GM12801 (cell line): Measurements from ENCODE around the gene KCNK10.

ENCODE experiments used
- TF ChIP-seq, protein P1 (sequence below): IDR thresholded peaks from one replicate; pipeline ENCODE4 v1.5.1; 2011; ENCODE audit warnings: control low read depth; ENCODE audit not compliant: insufficient read length; ENCODE audit errors: extremely low read depth

The KCNK10 gene

DNA sequence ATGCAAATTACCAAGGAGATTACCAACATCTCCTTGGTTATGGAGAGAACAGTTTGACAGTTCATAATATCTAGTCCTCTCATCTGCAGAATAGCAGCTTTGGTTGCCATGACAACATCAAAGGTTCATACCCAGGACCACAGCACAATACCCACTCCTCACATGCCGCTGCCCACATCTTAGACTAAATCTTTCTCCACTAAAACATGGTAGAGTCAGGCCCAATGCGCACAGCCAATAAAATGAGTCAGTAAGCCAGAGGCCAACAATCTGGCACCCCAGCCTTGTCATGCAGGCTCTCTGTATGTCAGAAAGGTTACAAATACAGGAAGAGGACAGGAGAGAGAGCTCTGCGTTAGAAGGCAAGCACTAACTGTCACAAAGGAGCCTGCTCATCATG, 70.6 kb downstream of the KCNK10 start:
- TF ChIP-seq, protein P1, sequence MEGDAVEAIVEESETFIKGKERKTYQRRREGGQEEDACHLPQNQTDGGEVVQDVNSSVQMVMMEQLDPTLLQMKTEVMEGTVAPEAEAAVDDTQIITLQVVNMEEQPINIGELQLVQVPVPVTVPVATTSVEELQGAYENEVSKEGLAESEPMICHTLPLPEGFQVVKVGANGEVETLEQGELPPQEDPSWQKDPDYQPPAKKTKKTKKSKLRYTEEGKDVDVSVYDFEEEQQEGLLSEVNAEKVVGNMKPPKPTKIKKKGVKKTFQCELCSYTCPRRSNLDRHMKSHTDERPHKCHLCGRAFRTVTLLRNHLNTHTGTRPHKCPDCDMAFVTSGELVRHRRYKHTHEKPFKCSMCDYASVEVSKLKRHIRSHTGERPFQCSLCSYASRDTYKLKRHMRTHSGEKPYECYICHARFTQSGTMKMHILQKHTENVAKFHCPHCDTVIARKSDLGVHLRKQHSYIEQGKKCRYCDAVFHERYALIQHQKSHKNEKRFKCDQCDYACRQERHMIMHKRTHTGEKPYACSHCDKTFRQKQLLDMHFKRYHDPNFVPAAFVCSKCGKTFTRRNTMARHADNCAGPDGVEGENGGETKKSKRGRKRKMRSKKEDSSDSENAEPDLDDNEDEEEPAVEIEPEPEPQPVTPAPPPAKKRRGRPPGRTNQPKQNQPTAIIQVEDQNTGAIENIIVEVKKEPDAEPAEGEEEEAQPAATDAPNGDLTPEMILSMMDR: no peak

- TF ChIP-seq, protein P1: no peak
These were observed 71.4 kb downstream of the KCNK10 start for GRCh38 chr14:88251650-88252049.

- TF ChIP-seq, protein P1: no peak
These were observed 73.8 kb downstream of the KCNK10 start for GRCh38 chr14:88249266-88249665.

DNA sequence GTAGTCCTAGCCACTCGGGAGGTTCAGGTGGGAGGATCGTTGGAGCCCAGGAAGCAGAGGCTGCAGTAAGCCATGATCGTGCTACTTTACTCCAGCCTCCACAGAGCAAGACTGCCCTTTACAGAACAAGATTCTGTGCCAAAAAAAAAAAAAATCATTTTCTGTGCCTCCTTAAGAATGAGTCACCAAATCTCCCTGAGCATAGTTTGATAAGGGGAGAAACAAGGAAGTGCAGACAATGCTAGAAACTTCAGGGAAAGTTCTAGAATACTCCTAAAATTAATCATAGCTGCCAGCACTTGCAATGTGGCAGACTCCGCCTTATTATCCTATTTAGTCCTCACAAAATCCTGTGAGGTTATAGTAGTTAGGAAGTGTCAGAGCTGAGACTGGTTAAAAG, 74.5 kb downstream of the KCNK10 start:
- TF ChIP-seq, protein P1: no peak

DNA sequence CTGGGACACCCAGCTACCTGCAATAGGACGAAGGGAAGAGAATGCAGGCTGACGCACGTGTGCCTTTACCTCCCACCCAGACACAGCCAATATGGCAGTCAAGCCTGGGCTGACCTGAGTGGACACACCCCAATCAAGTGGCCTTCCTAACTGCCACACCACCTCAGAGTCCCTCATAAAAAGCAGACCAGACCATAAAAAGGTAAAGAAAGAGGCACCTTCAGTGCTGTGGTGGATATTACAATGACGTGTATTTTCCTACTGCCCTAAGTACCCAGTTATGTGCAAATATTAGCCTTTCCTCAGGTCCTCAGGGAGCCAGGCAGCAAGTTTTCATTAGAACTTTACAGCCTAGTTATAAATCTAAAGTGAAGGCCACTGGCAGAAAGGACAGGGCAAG, 75.8 kb downstream of the KCNK10 start:
- TF ChIP-seq, protein P1: no peak

- TF ChIP-seq, protein P1: no peak
These were observed 77.7 kb downstream of the KCNK10 start for GRCh38 chr14:88245321-88245720.

DNA sequence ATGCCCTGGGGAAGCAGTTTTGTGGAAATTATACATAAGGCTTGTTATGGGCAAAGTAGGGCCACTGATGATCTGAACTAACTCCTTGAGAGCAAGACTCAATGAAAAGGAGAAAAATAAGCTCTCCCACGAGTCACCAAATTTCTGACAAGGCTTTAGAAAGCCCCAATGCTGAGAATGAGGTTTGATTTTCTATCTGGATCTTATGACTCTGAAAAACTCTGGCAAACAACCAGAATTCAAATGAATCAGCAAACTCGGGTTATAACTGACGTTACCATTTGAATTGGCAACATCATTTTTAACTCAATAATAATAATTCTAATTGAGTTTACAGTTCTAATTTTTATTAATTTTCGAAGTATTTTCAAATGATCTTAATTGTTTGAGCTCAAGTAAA, 79.1 kb downstream of the KCNK10 start:
- TF ChIP-seq, protein P1: no peak

DNA sequence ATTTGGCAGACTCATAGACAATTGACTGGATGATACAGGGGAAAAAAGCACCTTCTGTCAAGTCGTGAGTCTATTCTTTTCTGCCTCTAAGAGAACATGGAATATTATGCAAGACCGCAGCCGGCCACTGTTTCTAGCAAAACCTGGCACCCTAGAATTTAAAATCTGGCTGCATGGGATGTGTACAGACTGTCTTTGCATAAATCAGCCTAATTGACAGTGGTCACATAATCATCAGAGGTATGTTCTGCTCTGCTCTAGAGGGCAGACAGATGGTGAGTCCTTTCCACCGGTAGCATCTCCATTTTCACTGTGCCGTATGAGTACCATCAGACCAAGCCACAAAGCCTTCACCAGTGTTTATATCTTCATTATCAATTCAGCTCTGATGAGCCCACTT, 80.6 kb downstream of the KCNK10 start:
- TF ChIP-seq, protein P1: no peak
